Kidney (tissue), 14 donors: Measurements from ENCODE around the gene NT5C1A. TPM values are rescaled to one million over a fixed set of nuclear protein-coding genes. Genes with fewer than 3 reads are reported as not detected.

Experiments
- DNase-seq, 5 donors: peaks; one replicate each; pipeline ENCODE4 v3.0.0-alpha.2; 2013 to 2020
- FAIRE-seq: peaks from 2 replicates; lab custom pipeline; 2012; peaks lifted over from hg19 to GRCh38; lab: Jason Lieb, UNC
- H3K27ac ChIP-seq, 2 donors: one replicate each; pipeline ENCODE4 v1.7.0; 2013; ENCODE audit warnings: low read depth in 2 of 2, low read length in 2 of 2, inconsistent platforms in 1 of 2
- H3K27me3 ChIP-seq: one replicate; pipeline ENCODE4 v1.7.1; 2013; ENCODE audit warnings: low read length, inconsistent platforms; ENCODE audit not compliant: control insufficient read depth, insufficient read depth
- H3K36me3 ChIP-seq, 3 donors: one replicate each; pipeline versions ENCODE4 v1.7.0 to v1.7.1; 2013; ENCODE audit warnings: low read length in 3 of 3, control low read depth in 1 of 3, inconsistent platforms in 1 of 3; ENCODE audit not compliant: insufficient read depth in 3 of 3, control insufficient read depth in 2 of 3
- H3K4me1 ChIP-seq, 3 donors: one replicate each; pipeline versions ENCODE4 v1.7.0 to v1.7.1; 2013; ENCODE audit warnings: low read length in 3 of 3, inconsistent platforms in 1 of 3, low read depth in 1 of 3; ENCODE audit not compliant: control insufficient read depth in 2 of 3, insufficient read depth in 2 of 3
- H3K4me3 ChIP-seq, 3 donors: one replicate each; pipeline versions ENCODE4 v1.7.0 to v1.8.1; 2013; ENCODE audit warnings: low read length in 3 of 3, control low read depth in 1 of 3, inconsistent platforms in 1 of 3
- H3K9ac ChIP-seq, 3 donors: one replicate each; pipeline versions ENCODE4 v1.7.0 to v1.7.1; 2013; ENCODE audit warnings: low read length in 3 of 3, control low read depth in 1 of 3, inconsistent platforms in 1 of 3
- H3K9me3 ChIP-seq, 3 donors: one replicate each; pipeline versions ENCODE4 v1.7.0 to v1.7.1; 2013; ENCODE audit warnings: low read length in 3 of 3, control low read depth in 1 of 3, inconsistent platforms in 1 of 3; ENCODE audit not compliant: control insufficient read depth in 2 of 3, insufficient read depth in 1 of 3
- intact Hi-C: fragments of 100-400 bp; cut with DNase I; formaldehyde crosslinking; loops from one replicate; pipeline ENCODE4 v1.11.1; 2022
- polyA plus RNA-seq: library from polyadenylated mRNA; stranded (reverse); fragments of 350-450 nt; fragmentation: Illumina TruSeq; extraction: RNeasy Lipid Tissue Mini Kit (QIAGEN cat#74804); gene quantifications from one replicate; pipeline ENCODE4 v1.2.3, GENCODE V29; 2014; ENCODE audit warnings: low read depth, low replicate concordance; ENCODE audit not compliant: insufficient read depth
- total RNA-seq: library from RNA; stranded (reverse); fragmentation: NEBNext Ultra II Directional; extraction: Animal tissue kit (Norgen Biotek cat#: 25700); gene quantifications from one replicate; pipeline ENCODE4 v1.2.1, GENCODE V29; 2021
- TF ChIP-seq, protein P1 (sequence below): IDR thresholded peaks from 3 replicates; pipeline ENCODE4 v1.5.1; 2012; ENCODE audit warnings: mild to moderate bottlenecking, moderate library complexity, borderline replicate concordance; ENCODE audit not compliant: insufficient read depth; ENCODE audit errors: extremely low read depth
- donor health status: control.
- donor health status: control.
- donor health status: control.
- donor health status: control.
- donor health status: control.
- donor health status: DM: yes; HTN: yes; CAD: no.
- donor health status: Normal renal cell carcinoma (clear cell type).

NT5C1A gene
- total and polyA plus RNA-seq, 2 donors from 2014 or later = 0.62 to 2.0 TPM

DNA sequence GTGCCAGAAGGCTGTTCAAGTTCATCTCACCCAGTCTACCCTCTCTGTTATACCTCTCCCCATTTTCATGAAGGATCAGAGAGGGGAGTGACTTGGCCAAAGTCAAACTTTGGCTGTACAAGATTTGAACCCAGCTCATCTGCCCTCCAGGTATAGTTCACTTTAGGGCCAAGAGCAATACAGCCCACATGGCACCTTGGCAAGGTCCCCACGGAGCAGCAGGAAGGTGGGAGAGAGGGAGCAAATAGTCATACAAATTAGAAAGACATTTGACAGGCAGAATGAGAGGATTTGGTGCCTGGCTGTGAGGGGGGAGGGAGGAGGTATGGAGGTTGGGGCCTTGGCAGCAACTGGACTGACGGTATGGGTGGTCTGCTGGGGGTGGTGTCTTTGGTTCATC, 18.3 kb upstream of the NT5C1A start:
- FAIRE-seq = no peak
- no peaks in the 10 kb centered on the region for H3K36me3 ChIP-seq
- H3K4me1 ChIP-seq = peaks cover 0 to 6% (median 0%) of the 10 kb centered on the region in 3 donors
- intact Hi-C loops = no loop called here
- TF ChIP-seq, protein P1, sequence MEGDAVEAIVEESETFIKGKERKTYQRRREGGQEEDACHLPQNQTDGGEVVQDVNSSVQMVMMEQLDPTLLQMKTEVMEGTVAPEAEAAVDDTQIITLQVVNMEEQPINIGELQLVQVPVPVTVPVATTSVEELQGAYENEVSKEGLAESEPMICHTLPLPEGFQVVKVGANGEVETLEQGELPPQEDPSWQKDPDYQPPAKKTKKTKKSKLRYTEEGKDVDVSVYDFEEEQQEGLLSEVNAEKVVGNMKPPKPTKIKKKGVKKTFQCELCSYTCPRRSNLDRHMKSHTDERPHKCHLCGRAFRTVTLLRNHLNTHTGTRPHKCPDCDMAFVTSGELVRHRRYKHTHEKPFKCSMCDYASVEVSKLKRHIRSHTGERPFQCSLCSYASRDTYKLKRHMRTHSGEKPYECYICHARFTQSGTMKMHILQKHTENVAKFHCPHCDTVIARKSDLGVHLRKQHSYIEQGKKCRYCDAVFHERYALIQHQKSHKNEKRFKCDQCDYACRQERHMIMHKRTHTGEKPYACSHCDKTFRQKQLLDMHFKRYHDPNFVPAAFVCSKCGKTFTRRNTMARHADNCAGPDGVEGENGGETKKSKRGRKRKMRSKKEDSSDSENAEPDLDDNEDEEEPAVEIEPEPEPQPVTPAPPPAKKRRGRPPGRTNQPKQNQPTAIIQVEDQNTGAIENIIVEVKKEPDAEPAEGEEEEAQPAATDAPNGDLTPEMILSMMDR = no peak
- H3K9ac ChIP-seq = no peak overlapping the region
- peaks cover 18% of the 10 kb centered on the region for H3K27me3 ChIP-seq
- no peak for DNase-seq
- no peak overlapping the region for H3K27ac ChIP-seq
- no peak overlapping the region for H3K4me3 ChIP-seq
- no peaks in the 10 kb centered on the region for H3K9me3 ChIP-seq

DNA sequence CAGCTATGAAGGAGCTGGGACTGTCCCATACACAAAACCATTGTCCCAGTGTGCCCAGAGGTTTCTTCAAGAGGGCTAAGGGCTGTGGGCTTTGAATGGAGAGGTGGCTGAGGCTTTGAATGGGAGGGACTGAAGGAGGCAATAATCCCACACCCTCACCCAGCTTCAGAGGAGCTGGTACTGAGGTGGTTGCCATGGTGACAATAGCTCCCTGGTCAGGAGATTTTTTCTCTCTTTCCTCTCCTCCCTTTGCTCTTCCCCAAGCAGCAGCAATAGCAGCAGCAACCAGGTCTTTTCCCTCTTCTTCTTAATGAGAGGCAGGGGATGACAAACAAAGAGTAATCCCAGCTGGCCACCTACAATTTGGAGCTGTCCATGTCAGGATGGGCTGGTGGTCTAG, 17.7 kb upstream of the NT5C1A start:
- intact Hi-C loops = no loop called here
- FAIRE-seq (no peak), DNase-seq (no peak)
- Histone ChIP-seq H3K4me1 (peaks cover 0 to 6% (median 0%) of the 10 kb centered on the region in 3 donors), H3K27ac (no peak overlapping the region), H3K27me3 (peaks cover 18% of the 10 kb centered on the region), H3K4me3 (no peak overlapping the region), H3K9me3 (no peaks in the 10 kb centered on the region), H3K9ac (no peak overlapping the region), H3K36me3 (no peaks in the 10 kb centered on the region)
- TF ChIP-seq, protein P1 = no peak

DNA sequence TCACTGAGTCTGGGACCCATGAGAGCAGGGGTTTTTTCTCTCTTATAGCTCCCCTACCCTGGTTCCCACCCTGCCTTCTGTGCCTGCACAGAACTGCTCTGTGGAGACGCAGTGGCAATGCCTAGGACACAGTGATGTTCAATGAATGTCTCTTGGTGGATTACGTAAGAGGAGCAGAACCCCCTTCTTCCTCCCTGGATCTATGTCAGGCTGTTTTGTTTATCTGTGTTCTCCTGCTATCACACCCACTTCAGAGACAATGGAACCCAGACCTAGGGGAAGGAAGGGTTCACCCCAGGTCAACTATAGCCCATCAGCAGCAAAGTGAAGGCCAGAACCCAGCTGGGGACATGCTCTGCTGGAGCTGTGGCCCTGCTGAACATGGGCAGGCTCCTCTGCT, 17.3 kb upstream of the NT5C1A start:
- Histone ChIP-seq H3K27ac (no peak overlapping the region), H3K9me3 (no peaks in the 10 kb centered on the region), H3K4me1 (peaks cover 0 to 6% (median 0%) of the 10 kb centered on the region in 3 donors), H3K27me3 (peaks cover 19% of the 10 kb centered on the region), H3K36me3 (no peaks in the 10 kb centered on the region), H3K9ac (no peak overlapping the region), H3K4me3 (no peak overlapping the region)
- no peak for DNase-seq
- intact Hi-C loops = no loop called here
- FAIRE-seq = no peak
- TF ChIP-seq, protein P1 = no peak

DNA sequence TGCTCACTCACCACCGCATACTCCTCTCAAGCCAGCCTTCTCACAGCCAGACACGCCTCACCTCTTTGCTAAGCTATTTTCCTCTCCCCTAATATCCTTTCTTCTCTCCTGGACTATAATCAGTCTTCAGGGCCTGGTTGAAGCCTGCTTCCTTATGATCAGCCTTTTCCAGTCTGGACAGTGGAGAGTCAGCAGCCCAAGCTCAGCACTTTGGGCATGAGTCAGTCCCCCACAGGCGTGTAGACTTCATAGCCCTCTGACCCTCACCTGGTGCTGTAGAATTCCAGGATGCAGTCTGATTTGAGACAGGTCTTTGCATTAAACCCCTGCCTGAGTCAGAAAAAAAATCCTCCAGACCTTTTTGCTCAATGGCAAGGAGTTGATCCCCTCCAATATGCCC, 16.8 kb upstream of the NT5C1A start:
- Histone ChIP-seq H3K9me3 (no peaks in the 10 kb centered on the region), H3K27ac (no peak overlapping the region), H3K4me1 (peaks cover 0 to 6% (median 0%) of the 10 kb centered on the region in 3 donors), H3K36me3 (no peaks in the 10 kb centered on the region), H3K4me3 (no peak overlapping the region), H3K9ac (no peak overlapping the region), H3K27me3 (peaks cover 19% of the 10 kb centered on the region)
- intact Hi-C loops = no loop called here
- FAIRE-seq (no peak), DNase-seq (no peak)
- TF ChIP-seq, protein P1 = no peak
